GM12875 (cell line): ENCODE measurements around the gene LCE4A.
"Not testable (repeated sequence)": the region's sequence is repeated elsewhere in the genome, so short reads cannot be mapped to it uniquely, and the experiment has no call there.

Experiments used
- H3K4me3 ChIP-seq: one replicate; pipeline ENCODE4 v1.5.1; 2011; ENCODE audit warnings: low read depth, low read length, control low read depth
- CTCF ChIP-seq: IDR thresholded peaks from 2 replicates; pipeline ENCODE4 v1.5.1; 2011; ENCODE audit warnings: low read depth, mild to moderate bottlenecking, control low read depth, inconsistent platforms, low read length, moderate library complexity, borderline replicate concordance; ENCODE audit not compliant: insufficient read depth

LCE4A gene

GRCh38 chr1:152707860-152708259 lies at the start of gene LCE4A:
Gene LCE4A (plus strand): TSS chr1:152708160. CDS start chr1:152709076, 916 bp downstream.
- H3K4me3 ChIP-seq = no peak within 1 kb of the TSS
- no peak for TF ChIP-seq CTCF

GRCh38 chr1:152658649-152659048 lies 49.3 kb upstream of the LCE4A start:
- H3K4me3 ChIP-seq = no peak overlapping the region
- no peak for TF ChIP-seq CTCF

- no peak for TF ChIP-seq CTCF
- H3K4me3 ChIP-seq = no peak within 1 kb of the TSS
Measured at GRCh38 chr1:152663098-152663497, 44.9 kb upstream of the LCE4A start, which contains the start of gene LCE2D. Gene LCE2D (plus strand): TSS chr1:152663380. CDS start chr1:152664106, 726 bp downstream.

GRCh38 chr1:152666171-152666570 lies 41.8 kb upstream of the LCE4A start:
- H3K4me3 ChIP-seq = not testable (repeated sequence)

GRCh38 chr1:152667648-152668047 lies 40.3 kb upstream of the LCE4A start:
- no peak for TF ChIP-seq CTCF
- no peak overlapping the region for H3K4me3 ChIP-seq

- no peak for TF ChIP-seq CTCF
- H3K4me3 ChIP-seq = no peak overlapping the region
Measured at GRCh38 chr1:152673016-152673415, 34.9 kb upstream of the LCE4A start.

- not testable (repeated sequence) for H3K4me3 ChIP-seq
Measured at GRCh38 chr1:152674983-152675382, 33.0 kb upstream of the LCE4A start, which contains the start of gene LCE2C. Gene LCE2C (plus strand): TSS chr1:152675279. CDS start chr1:152676016, 737 bp downstream.

GRCh38 chr1:152679459-152679858 lies 28.5 kb upstream of the LCE4A start:
- TF ChIP-seq CTCF = no peak
- no peak overlapping the region for H3K4me3 ChIP-seq
